Naive thymus-derived CD4-positive, alpha-beta T cell (primary cell): ENCODE data around the gene LRRC36. TPM values are rescaled to one million over a fixed set of nuclear protein-coding genes. Genes with fewer than 3 reads are reported as not detected.

ENCODE experiments used
- ATAC-seq: fragments of 150-1000 bp; cut with Tn5 transposase; 2 replicates; pipeline ENCODE4 v1.10.0; 2021; ENCODE audit warnings: mild to moderate bottlenecking, moderate library complexity
- CTCF ChIA-PET: fragments of 350-600 bp; sonication (Branson Sonifier 250); formaldehyde crosslinking; loops from one replicate; lab custom pipeline; 2021; ENCODE audit warnings: antibody characterized with exemption; lab: Charles Lee
- POLR2A ChIA-PET: fragments of 350-600 bp; sonication (Branson Sonifier 250); formaldehyde crosslinking; loops from one replicate; lab custom pipeline; 2021; ENCODE audit warnings: antibody characterized with exemption, inconsistent platforms; lab: Charles Lee
- DNase-seq, 9 donors: peaks; one replicate each; pipeline versions ENCODE4 v3.0.0 to v3.0.0-alpha.2; 2020 to 2022; ENCODE audit warnings: mixed read lengths in 1 of 9
- H3K27ac ChIP-seq: one replicate; pipeline ENCODE4 v1.7.0; 2013; ENCODE audit warnings: mild to moderate bottlenecking, low read depth, low read length, moderate library complexity
- H3K27me3 ChIP-seq, 2 donors: one replicate each; pipeline ENCODE4 v1.7.0; 2013; ENCODE audit warnings: low read length in 2 of 2, mild to moderate bottlenecking in 2 of 2, moderate library complexity in 2 of 2; ENCODE audit not compliant: control insufficient read depth in 2 of 2, insufficient read depth in 2 of 2
- H3K36me3 ChIP-seq, 3 experiments: 1 replicate in 2 of 3; 2 replicates in 1 of 3; pipeline ENCODE4 v1.7.0; 2013; ENCODE audit warnings: low read length in 3 of 3, mild to moderate bottlenecking in 3 of 3, moderate library complexity in 1 of 3; ENCODE audit not compliant: insufficient read depth in 3 of 3, control insufficient read depth in 2 of 3
- H3K4me1 ChIP-seq, 2 donors: one replicate each; pipeline ENCODE4 v1.7.0; 2013; ENCODE audit warnings: low read length in 2 of 2, mild to moderate bottlenecking in 2 of 2, moderate library complexity in 1 of 2; ENCODE audit not compliant: control insufficient read depth in 2 of 2, insufficient read depth in 2 of 2
- H3K4me3 ChIP-seq: 2 replicates; pipeline ENCODE4 v1.7.0; 2013; ENCODE audit warnings: mild to moderate bottlenecking, low read length
- H3K9me3 ChIP-seq, 3 experiments: 1 replicate in 2 of 3; 2 replicates in 1 of 3; pipeline ENCODE4 v1.7.0; 2013; ENCODE audit warnings: low read length in 3 of 3; ENCODE audit not compliant: control insufficient read depth in 2 of 3
- H3K27ac Mint-ChIP-seq, 9 donors: one replicate each; pipeline ENCODE4 v1.8.0; 2020 to 2022; ENCODE audit warnings: mixed read lengths in 9 of 9, mild to moderate bottlenecking in 8 of 9, moderate library complexity in 5 of 9, inconsistent platforms in 2 of 9
- H3K27me3 Mint-ChIP-seq, 5 donors: one replicate each; pipeline ENCODE4 v1.8.0; 2021 to 2022; ENCODE audit warnings: mixed read lengths in 5 of 5, mild to moderate bottlenecking in 1 of 5
- H3K36me3 Mint-ChIP-seq, 5 donors: one replicate each; pipeline ENCODE4 v1.8.0; 2020 to 2022; ENCODE audit warnings: mixed read lengths in 5 of 5, mild to moderate bottlenecking in 3 of 5, inconsistent platforms in 1 of 5
- H3K4me1 Mint-ChIP-seq, 7 donors: one replicate each; pipeline ENCODE4 v1.8.0; 2020 to 2022; ENCODE audit warnings: mixed read lengths in 7 of 7, mild to moderate bottlenecking in 3 of 7, inconsistent platforms in 1 of 7
- H3K4me3 Mint-ChIP-seq, 10 donors: one replicate each; pipeline ENCODE4 v1.8.0; 2020 to 2022; ENCODE audit warnings: mild to moderate bottlenecking in 10 of 10, mixed read lengths in 10 of 10, moderate library complexity in 6 of 10, inconsistent platforms in 2 of 10
- H3K9me3 Mint-ChIP-seq, 11 donors: one replicate each; pipeline ENCODE4 v1.8.0; 2020 to 2022; ENCODE audit warnings: mixed read lengths in 11 of 11, mild to moderate bottlenecking in 4 of 11, inconsistent platforms in 1 of 11, moderate library complexity in 1 of 11
- intact Hi-C, 2 donors: fragments of 100-400 bp; cut with micrococcal nuclease; formaldehyde crosslinking; loops; one replicate each; pipeline ENCODE4 v1.15.1; 2023
- polyA plus RNA-seq, 2 donors: library from polyadenylated mRNA; unstranded; fragments of 300-500 nt; fragmentation: Illumina TruSeq; gene quantifications; one replicate each; pipeline ENCODE4 v1.2.3, GENCODE V29; 2021
- total RNA-seq, 6 experiments: library from RNA in 5 of 6; stranded (reverse) in 5 of 6; gene quantifications; 1 replicate in 5 of 6; 2 replicates in 1 of 6; pipeline ENCODE4 v1.2.3 and lab custom pipeline; 2021 to 2026

Gene LRRC36
- total and polyA plus RNA-seq, 7 experiments from 2014 or later: 0.50 to 0.56 TPM; not detected in 5

DNA sequence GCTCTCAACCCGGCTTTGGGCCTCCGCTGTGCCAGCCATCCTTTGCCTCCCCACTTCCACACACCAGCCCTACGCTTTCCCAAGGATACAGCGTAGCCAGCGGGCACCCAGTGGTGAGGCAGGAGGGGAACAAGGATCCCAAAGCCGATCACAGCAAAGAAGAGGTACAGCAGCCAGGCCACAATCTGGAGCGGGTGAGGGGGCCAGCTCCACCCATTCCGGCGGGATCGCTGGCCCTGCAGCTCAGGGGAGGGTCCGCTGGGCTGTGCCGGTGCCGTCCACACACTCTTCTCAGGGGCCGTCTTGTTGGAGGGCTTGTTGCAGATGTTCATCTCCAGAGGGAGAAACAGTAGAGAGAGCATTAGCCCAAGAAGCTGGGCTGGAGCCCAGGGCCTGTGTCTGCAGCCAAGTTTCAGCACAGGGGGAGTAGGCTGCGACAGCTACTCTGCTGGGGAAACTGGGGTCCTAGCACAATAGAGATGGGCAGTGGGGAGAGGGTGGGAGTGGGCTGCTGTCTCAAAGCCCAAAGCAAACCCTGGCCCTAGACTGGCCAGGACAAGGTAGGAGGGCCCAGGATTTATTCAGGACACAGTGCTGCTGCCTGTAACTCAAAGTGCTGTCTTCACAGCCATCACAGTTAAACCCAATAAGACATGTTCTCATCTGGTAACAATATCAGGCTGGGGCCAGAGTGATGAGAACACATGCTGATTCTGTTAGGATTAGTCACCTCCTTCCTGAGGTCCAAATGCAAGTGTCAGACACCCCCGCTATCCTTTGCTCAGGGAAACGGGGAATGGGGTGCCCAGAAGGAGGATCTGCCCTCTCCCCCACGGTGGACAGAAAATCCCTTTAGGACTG lies 79.7 kb downstream of the LRRC36 start:
- Mint-ChIP-seq H3K9me3 (peaks cover 0 to 1% (median 0%) of the 10 kb centered on the region in 11 donors), H3K4me1 (no peaks in the 10 kb centered on the region), H3K27me3 (peaks cover 0 to 15% (median 8%) of the 10 kb centered on the region in 5 donors), H3K36me3 (no peaks in the 10 kb centered on the region), H3K4me3 (no peak overlapping the region), H3K27ac (no peak overlapping the region)
- Histone ChIP-seq H3K9me3 (no peaks in the 10 kb centered on the region), H3K4me3 (no peak overlapping the region), H3K36me3 (no peaks in the 10 kb centered on the region), H3K27me3 (no peaks in the 10 kb centered on the region), H3K4me1 (no peaks in the 10 kb centered on the region), H3K27ac (no peak overlapping the region)
- POLR2A ChIA-PET: no interaction called here
- CTCF ChIA-PET: no interaction called here
- no peak for ATAC-seq
- DNase-seq: no peak
- intact Hi-C loops: no loop called here

DNA sequence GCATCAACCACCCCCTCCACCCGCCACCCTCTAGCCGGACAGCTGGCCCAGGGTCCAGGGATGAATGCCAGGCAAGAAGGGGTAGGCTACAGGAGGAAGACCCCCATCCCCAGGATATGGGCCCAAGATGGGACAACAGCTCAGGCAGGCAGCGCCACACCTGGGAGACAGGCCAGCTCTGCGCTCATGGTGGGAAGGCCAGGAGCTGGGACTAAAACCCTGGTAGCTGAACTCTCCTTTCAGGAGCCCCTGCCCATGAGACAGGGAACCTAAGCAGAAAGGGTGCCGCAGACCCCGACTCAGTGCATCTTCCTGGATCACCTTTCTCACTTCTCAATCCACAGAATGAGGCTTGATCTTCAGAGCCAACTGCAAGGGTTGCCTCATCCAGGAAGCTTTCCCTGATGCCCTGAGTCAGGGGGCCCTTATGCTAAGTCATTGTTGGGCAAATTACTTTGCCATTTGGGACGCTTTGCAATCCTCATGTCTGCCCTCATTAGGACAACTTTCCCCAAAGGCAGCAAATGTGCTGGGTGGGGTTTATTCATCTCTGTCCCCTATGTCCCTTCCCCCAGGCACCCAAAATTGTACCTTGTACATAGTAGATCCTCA lies 80.7 kb downstream of the LRRC36 start:
- peaks cover 0 to 1% (median 0%) of the 10 kb centered on the region in 11 donors for H3K9me3 Mint-ChIP-seq
- Histone ChIP-seq H3K36me3 (no peaks in the 10 kb centered on the region), H3K4me3 (no peak overlapping the region), H3K27ac (no peak overlapping the region), H3K9me3 (no peaks in the 10 kb centered on the region), H3K27me3 (no peaks in the 10 kb centered on the region), H3K4me1 (no peaks in the 10 kb centered on the region)
- intact Hi-C loops: no loop called here
- DNase-seq (no peak), ATAC-seq (no peak)
- ChIA-PET CTCF (no interaction called here), POLR2A (no interaction called here)
- H3K36me3 Mint-ChIP-seq: no peaks in the 10 kb centered on the region
- H3K27me3 Mint-ChIP-seq: peaks cover 0 to 11% (median 8%) of the 10 kb centered on the region in 5 donors
- H3K27ac Mint-ChIP-seq: no peak overlapping the region
- H3K4me1 Mint-ChIP-seq: peaks cover 0 to under 1% (median 0%) of the 10 kb centered on the region in 7 donors
- no peak overlapping the region for H3K4me3 Mint-ChIP-seq

DNA sequence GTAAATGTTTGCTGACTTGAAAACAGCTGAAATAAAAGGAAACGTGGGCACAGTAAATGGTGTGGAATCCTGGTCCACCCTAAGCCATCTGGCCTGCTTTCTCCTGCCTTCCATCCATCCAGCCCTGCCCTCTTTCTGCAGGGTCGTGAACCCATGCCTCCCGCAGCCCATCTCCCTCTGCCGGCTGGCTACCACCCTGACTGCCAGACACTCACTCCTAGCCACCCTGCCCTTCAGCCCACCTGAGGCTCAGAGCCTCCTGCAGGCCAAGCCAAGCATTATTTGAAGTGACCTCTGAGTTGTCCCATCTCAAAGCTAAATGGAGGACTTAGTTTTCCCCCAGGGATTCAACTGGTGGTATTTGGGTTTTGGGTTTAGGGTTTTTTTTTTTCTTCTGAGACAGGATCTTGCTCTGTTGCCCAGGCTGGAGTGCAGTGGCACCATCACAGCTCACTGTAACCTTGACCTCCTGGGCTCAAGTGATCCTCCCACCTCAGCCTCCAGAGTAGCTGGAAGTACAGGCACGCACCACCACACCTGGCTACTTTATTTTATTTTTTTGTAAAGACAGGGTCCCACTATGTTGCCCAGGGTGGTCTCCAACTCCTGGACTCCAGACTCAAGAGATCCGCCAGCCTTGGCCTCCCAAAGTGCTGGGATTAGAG lies 81.3 kb downstream of the LRRC36 start:
- ChIA-PET POLR2A (no interaction called here), CTCF (no interaction called here)
- Mint-ChIP-seq H3K4me1 (peaks cover 0 to 3% (median 0%) of the 10 kb centered on the region in 7 donors), H3K36me3 (no peaks in the 10 kb centered on the region), H3K9me3 (peaks cover 0 to 1% (median 0%) of the 10 kb centered on the region in 11 donors), H3K27ac (no peak overlapping the region), H3K4me3 (no peak overlapping the region), H3K27me3 (peaks cover 0 to 11% (median 7%) of the 10 kb centered on the region in 5 donors)
- no peak overlapping the region for H3K4me3 ChIP-seq
- H3K4me1 ChIP-seq: no peaks in the 10 kb centered on the region
- no peak overlapping the region for H3K27ac ChIP-seq
- intact Hi-C loops: no loop called here
- ATAC-seq (no peak), DNase-seq (no peak)
- H3K36me3 ChIP-seq: no peaks in the 10 kb centered on the region
- no peaks in the 10 kb centered on the region for H3K27me3 ChIP-seq
- H3K9me3 ChIP-seq: no peaks in the 10 kb centered on the region

DNA sequence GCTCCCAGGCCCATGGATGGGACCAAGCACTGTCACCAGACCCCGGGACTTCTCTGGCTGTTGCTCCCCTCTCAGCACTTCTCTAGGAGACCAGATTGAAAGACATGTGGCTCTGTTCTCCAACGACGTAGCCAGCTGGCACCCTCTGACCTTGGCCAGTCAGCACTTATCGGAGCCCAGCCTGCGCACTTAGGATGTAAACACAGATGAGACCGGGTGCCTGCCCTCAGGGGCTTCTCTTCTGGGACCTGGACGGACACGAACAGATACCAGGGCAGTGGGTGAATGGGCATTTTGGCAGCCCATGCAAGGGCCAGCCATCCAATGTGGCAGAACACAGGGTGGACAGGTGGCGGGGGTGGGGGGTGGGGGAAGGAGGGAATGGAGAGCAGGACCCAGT lies 83.0 kb downstream of the LRRC36 start:
- Histone ChIP-seq H3K4me3 (no peak overlapping the region), H3K9me3 (no peaks in the 10 kb centered on the region), H3K36me3 (no peaks in the 10 kb centered on the region), H3K4me1 (no peaks in the 10 kb centered on the region), H3K27ac (no peak overlapping the region), H3K27me3 (peaks cover 0 to 4% of the 10 kb centered on the region in 2 donors)
- no peak overlapping the region for H3K4me3 Mint-ChIP-seq
- ChIA-PET POLR2A (no interaction called here), CTCF (no interaction called here)
- DNase-seq (no peak), ATAC-seq (no peak)
- peaks cover 0 to 3% (median 0%) of the 10 kb centered on the region in 7 donors for H3K4me1 Mint-ChIP-seq
- H3K27ac Mint-ChIP-seq: no peak overlapping the region
- intact Hi-C loops: no loop called here
- H3K36me3 Mint-ChIP-seq: no peaks in the 10 kb centered on the region
- H3K9me3 Mint-ChIP-seq: peaks cover 0 to 1% (median 0%) of the 10 kb centered on the region in 11 donors
- peaks cover 5 to 16% (median 8%) of the 10 kb centered on the region in 5 donors for H3K27me3 Mint-ChIP-seq

DNA sequence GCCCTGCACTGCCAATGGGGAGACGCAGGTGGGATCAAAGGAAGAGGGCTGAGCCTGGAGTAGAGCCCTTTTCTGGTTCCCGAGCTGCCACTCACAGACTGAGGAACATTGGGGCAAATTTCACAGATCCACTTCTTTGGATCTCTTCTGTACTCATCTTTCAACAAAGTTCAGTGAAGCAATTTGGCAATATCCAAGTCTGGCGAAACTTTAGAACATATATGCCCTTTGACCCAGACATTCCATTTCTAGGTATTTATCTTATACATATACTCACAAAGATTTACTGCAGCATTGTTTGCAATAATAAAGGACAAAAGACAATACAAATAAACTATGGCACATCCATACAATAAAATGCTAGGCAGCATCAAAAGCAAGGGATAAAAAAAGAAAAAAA lies 84.7 kb downstream of the LRRC36 start:
- Mint-ChIP-seq H3K4me1 (peaks cover 0 to 6% (median 4%) of the 10 kb centered on the region in 7 donors), H3K27ac (no peak overlapping the region), H3K36me3 (no peaks in the 10 kb centered on the region), H3K27me3 (peaks cover 12 to 21% (median 15%) of the 10 kb centered on the region in 5 donors), H3K4me3 (no peak overlapping the region), H3K9me3 (peaks cover 0 to 3% (median 0%) of the 10 kb centered on the region in 11 donors)
- Histone ChIP-seq H3K27me3 (peaks cover 0 to 4% of the 10 kb centered on the region in 2 donors), H3K27ac (no peak overlapping the region), H3K36me3 (no peaks in the 10 kb centered on the region), H3K4me1 (no peaks in the 10 kb centered on the region), H3K4me3 (no peak overlapping the region), H3K9me3 (no peaks in the 10 kb centered on the region)
- ChIA-PET CTCF (no interaction called here), POLR2A (no interaction called here)
- DNase-seq (no peak), ATAC-seq (no peak)
- intact Hi-C loops: no loop called here

DNA sequence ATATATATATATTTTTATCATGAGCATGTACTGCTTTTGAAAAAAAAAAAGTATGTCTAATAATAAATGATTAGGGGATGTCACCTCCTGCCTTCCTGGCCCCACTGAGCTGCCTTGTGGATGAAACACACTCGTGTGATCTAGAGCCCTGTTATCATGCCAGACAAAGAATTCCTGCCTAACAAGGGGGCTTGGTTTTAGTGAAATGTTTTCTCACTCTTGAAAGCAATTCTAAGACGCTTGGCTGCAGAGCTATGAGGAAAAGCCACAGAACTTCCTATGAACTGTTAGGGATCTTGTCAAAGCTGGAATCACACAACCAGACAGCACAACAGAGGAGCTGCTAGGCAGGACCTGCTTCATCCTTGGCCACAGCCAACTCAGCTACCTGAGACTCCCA lies 85.7 kb downstream of the LRRC36 start:
- intact Hi-C loops: no loop called here
- no peak overlapping the region for H3K4me3 Mint-ChIP-seq
- peaks cover 0 to 3% (median 0%) of the 10 kb centered on the region in 11 donors for H3K9me3 Mint-ChIP-seq
- ChIA-PET POLR2A (no interaction called here), CTCF (interaction anchor here (0.9 kb wide), 1 partner anchor 14 kb away, joined by 3 read pairs; no protein-coding TSS in a partner anchor)
- peaks cover 5 to 11% (median 9%) of the 10 kb centered on the region in 7 donors for H3K4me1 Mint-ChIP-seq
- no peak for ATAC-seq
- DNase-seq: no peak
- peaks cover 20 to 29% (median 22%) of the 10 kb centered on the region in 5 donors for H3K27me3 Mint-ChIP-seq
- H3K36me3 Mint-ChIP-seq: no peaks in the 10 kb centered on the region
- H3K27ac Mint-ChIP-seq: no peak overlapping the region
- Histone ChIP-seq H3K4me1 (no peaks in the 10 kb centered on the region), H3K36me3 (no peaks in the 10 kb centered on the region), H3K9me3 (no peaks in the 10 kb centered on the region), H3K27ac (no peak overlapping the region), H3K27me3 (peaks cover 3 to 4% of the 10 kb centered on the region in 2 donors), H3K4me3 (no peak overlapping the region)
